GM13977 (cell line): ENCODE measurements around the gene FLYWCH1.

Experiments used
- DNase-seq: peaks from one replicate; pipeline ENCODE4 v3.0.0; 2012; ENCODE audit warnings: low spot score
- CTCF ChIP-seq: IDR thresholded peaks from 2 replicates; pipeline ENCODE4 v1.5.1; 2012; ENCODE audit warnings: mild to moderate bottlenecking, control low read depth; ENCODE audit not compliant: insufficient read depth; ENCODE audit errors: extremely low read depth, missing control alignments
- in situ Hi-C: fragments of 300-500 bp; cut with MboI; formaldehyde crosslinking; loops from one replicate; pipeline ENCODE4 v1.12.0; 2022; ENCODE audit warnings: low sequenced_read_pairs, low pct_unique_long_range_greater_than_20kb, mixed read lengths, inconsistent platforms; ENCODE audit not compliant: unreplicated experiment

The FLYWCH1 gene

GRCh38 chr16:2983706-2984136, 72.0 kb downstream of the FLYWCH1 start:
- TF ChIP-seq CTCF = peak; percentile 98
- in situ Hi-C loops = no loop called here
- peak; percentile 92 for DNase-seq

- no peak for DNase-seq
- in situ Hi-C loops = no loop called here
- TF ChIP-seq CTCF = no peak
Measured at GRCh38 chr16:2985462-2985861, 73.7 kb downstream of the FLYWCH1 start.

- no peak for DNase-seq
- in situ Hi-C loops = no loop called here
- TF ChIP-seq CTCF = no peak
Measured at GRCh38 chr16:2985893-2986355, 74.2 kb downstream of the FLYWCH1 start.

GRCh38 chr16:2986623-2987188, 75.0 kb downstream of the FLYWCH1 start:
- DNase-seq = no peak
- in situ Hi-C loops = no loop called here
- no peak for TF ChIP-seq CTCF

GRCh38 chr16:2987286-2987685, 75.6 kb downstream of the FLYWCH1 start:
- no peak for TF ChIP-seq CTCF
- in situ Hi-C loops = no loop called here
- DNase-seq = no peak

GRCh38 chr16:2987833-2988232, 76.1 kb downstream of the FLYWCH1 start:
- TF ChIP-seq CTCF = no peak
- in situ Hi-C loops = no loop called here
- DNase-seq = no peak

- TF ChIP-seq CTCF = no peak
- no peak for DNase-seq
- in situ Hi-C loops = no loop called here
Measured at GRCh38 chr16:2988590-2989099, 76.9 kb downstream of the FLYWCH1 start.
